ENCODE results near the gene PRSS12. TPM values are rescaled to one million over a fixed set of nuclear protein-coding genes. Genes with fewer than 3 reads are reported as not detected.

The PRSS12 gene
- total RNA-seq, 1 experiment from 2014 or later: 0.25 TPM

DNA sequence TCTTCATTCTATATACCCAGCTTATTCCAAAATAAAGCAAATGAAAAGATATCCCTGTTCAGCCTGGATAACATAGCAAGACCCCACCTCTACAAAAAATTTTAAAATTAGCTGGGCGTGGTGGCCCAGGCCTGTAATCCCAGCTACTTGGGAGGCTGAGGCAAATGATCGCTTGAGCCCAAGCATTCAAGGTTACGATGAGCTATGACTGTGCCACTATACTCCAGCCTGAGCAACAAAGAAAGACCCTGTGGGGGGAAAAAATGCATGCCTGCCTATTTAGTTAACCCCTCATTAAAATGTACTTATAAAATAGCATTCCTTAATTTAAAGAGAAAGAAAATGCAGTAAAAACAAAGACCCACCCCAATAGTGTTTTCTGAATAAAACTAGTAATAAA lies 9.3 kb downstream of the PRSS12 start:
- Histone ChIP-seq H3K27me3 (replicated peaks; ENCODE audit: control insufficient read depth, insufficient read depth, low read length) (no peaks in the 10 kb centered on the region), H3K4me3 (ENCODE audit: low read depth, low read length) (no peak overlapping the region), H3K36me3 (ENCODE audit: control insufficient read depth, insufficient read depth, low read length) (no peaks in the 10 kb centered on the region), H3K4me1 (no peaks in the 10 kb centered on the region), H3K9me3 (no peaks in the 10 kb centered on the region)
- intact Hi-C loops (cut with micrococcal nuclease; ENCODE audit: unreplicated experiment): no loop called here
- Mint-ChIP-seq H3K36me3 (ENCODE audit: insufficient read depth, unreplicated experiment) (no peaks in the 10 kb centered on the region), H3K4me3 (ENCODE audit: unreplicated experiment) (no peak overlapping the region), H3K27ac (ENCODE audit: unreplicated experiment) (no peak overlapping the region), H3K4me1 (ENCODE audit: low read depth, unreplicated experiment) (peaks cover 6% of the 10 kb centered on the region), H3K27me3 (ENCODE audit: insufficient read depth, unreplicated experiment) (no peaks in the 10 kb centered on the region), H3K9me3 (ENCODE audit: unreplicated experiment) (no peaks in the 10 kb centered on the region)
- ChIA-PET POLR2A (no interaction called here), CTCF (no interaction called here)
- no peak for TF ChIP-seq CTCF (IDR thresholded peaks at IDR 0.05; ENCODE audit: insufficient read depth in 1 of 2, low read depth in 1 of 2, low read length in 1 of 2, severe bottlenecking in 1 of 2, unreplicated experiment in 1 of 2)
- BruUV-seq (replicated peaks): no TSS peak
- DNase-seq: no peak

DNA sequence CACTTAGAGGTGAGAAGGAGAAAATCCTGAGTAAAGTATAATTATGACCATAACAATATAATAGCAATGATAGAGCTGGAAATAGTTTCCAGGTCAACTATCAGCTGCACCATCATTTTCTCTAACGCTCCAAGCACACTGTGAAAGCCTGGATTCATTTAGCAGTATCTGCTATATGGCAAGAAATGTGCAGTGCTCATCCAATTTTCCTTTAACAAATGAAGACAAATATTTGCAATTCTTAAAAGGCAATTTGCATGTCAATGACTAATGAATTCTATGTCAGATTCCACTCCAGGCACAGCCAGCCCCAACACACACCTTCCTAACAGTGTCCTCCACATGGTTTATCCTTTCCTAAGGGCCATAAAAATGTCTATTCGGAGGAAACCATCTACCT lies 12.7 kb downstream of the PRSS12 start:
- BruUV-seq (replicated peaks): no TSS peak
- Histone ChIP-seq H3K4me3 (ENCODE audit: low read depth, low read length) (no peak overlapping the region), H3K36me3 (ENCODE audit: control insufficient read depth, insufficient read depth, low read length) (no peaks in the 10 kb centered on the region), H3K9me3 (no peaks in the 10 kb centered on the region), H3K4me1 (no peaks in the 10 kb centered on the region), H3K27me3 (replicated peaks; ENCODE audit: control insufficient read depth, insufficient read depth, low read length) (no peaks in the 10 kb centered on the region)
- Mint-ChIP-seq H3K9me3 (ENCODE audit: unreplicated experiment) (no peaks in the 10 kb centered on the region), H3K27me3 (ENCODE audit: insufficient read depth, unreplicated experiment) (no peaks in the 10 kb centered on the region), H3K27ac (ENCODE audit: unreplicated experiment) (no peak overlapping the region), H3K4me1 (ENCODE audit: low read depth, unreplicated experiment) (no peaks in the 10 kb centered on the region), H3K4me3 (ENCODE audit: unreplicated experiment) (no peak overlapping the region), H3K36me3 (ENCODE audit: insufficient read depth, unreplicated experiment) (no peaks in the 10 kb centered on the region)
- intact Hi-C loops (cut with micrococcal nuclease; ENCODE audit: unreplicated experiment): no loop called here
- CTCF ChIA-PET: no interaction called here
- no peak for TF ChIP-seq CTCF (IDR thresholded peaks at IDR 0.05; ENCODE audit: insufficient read depth in 1 of 2, low read depth in 1 of 2, low read length in 1 of 2, severe bottlenecking in 1 of 2, unreplicated experiment in 1 of 2)
- DNase-seq: no peak
- POLR2A ChIA-PET: no interaction called here

GRCh38 chr4:118338981-118339765 lies 13.6 kb downstream of the PRSS12 start:
- no peaks in the 10 kb centered on the region for H3K36me3 Mint-ChIP-seq (ENCODE audit: insufficient read depth, unreplicated experiment)
- POLR2A ChIA-PET: no interaction called here
- DNase-seq: no peak
- Histone ChIP-seq H3K4me1 (no peaks in the 10 kb centered on the region), H3K36me3 (ENCODE audit: control insufficient read depth, insufficient read depth, low read length) (no peaks in the 10 kb centered on the region), H3K9me3 (no peaks in the 10 kb centered on the region), H3K4me3 (ENCODE audit: low read depth, low read length) (no peak overlapping the region), H3K27me3 (replicated peaks; ENCODE audit: control insufficient read depth, insufficient read depth, low read length) (no peaks in the 10 kb centered on the region)
- no peak overlapping the region for H3K27ac Mint-ChIP-seq (ENCODE audit: unreplicated experiment)
- intact Hi-C loops (cut with micrococcal nuclease; ENCODE audit: unreplicated experiment): no loop called here
- CTCF ChIA-PET: no interaction called here
- no peaks in the 10 kb centered on the region for H3K27me3 Mint-ChIP-seq (ENCODE audit: insufficient read depth, unreplicated experiment)
- no TSS peak for BruUV-seq (replicated peaks)
- no peak for TF ChIP-seq CTCF (IDR thresholded peaks at IDR 0.05; ENCODE audit: insufficient read depth in 1 of 2, low read depth in 1 of 2, low read length in 1 of 2, severe bottlenecking in 1 of 2, unreplicated experiment in 1 of 2)
- no peak overlapping the region for H3K4me3 Mint-ChIP-seq (ENCODE audit: unreplicated experiment)
- no peaks in the 10 kb centered on the region for H3K4me1 Mint-ChIP-seq (ENCODE audit: low read depth, unreplicated experiment)
- H3K9me3 Mint-ChIP-seq (ENCODE audit: unreplicated experiment): no peaks in the 10 kb centered on the region
